ENCODE data around the gene DIAPH1.

Gene DIAPH1

GRCh38 chr5:141628175-141628788, 9.5 kb upstream of the DIAPH1 start:
- H3K27ac ChIP-seq, result no peak overlapping the region
- H3K4me3 ChIP-seq, result no peak overlapping the region
- H3K4me1 ChIP-seq, result peaks cover 8 to 60% (median 17%) of the 10 kb centered on the region in 10 experiments; a peak in 17 of 20 replicates
- H3K4me2 ChIP-seq, result peak overlapping the region in 2 of 11 experiments; percentile 49 to 66; a peak in 2 of 22 replicates
- H3K9me3 ChIP-seq (replicated peaks in 1 of 11), result no peaks in the 10 kb centered on the region
- H3K36me3 ChIP-seq, result peaks cover 90 to 100% (median 97%) of the 10 kb centered on the region in 11 experiments
- no peaks in the 10 kb centered on the region for H3K27me3 ChIP-seq
- H3K9ac ChIP-seq, result no peak overlapping the region
- no peak for TF ChIP-seq Cebpa-rat (IDR thresholded peaks at IDR 0.05)
- H4K20me1 ChIP-seq, result peaks cover 7 to 61% (median 37%) of the 10 kb centered on the region in 11 experiments; a peak in 19 of 22 replicates

GRCh38 chr5:141623611-141624010, 4.8 kb upstream of the DIAPH1 start:
- peaks cover 0 to 21% (median 5%) of the 10 kb centered on the region in 11 experiments; a peak in 10 of 22 replicates for H4K20me1 ChIP-seq
- no peaks in the 10 kb centered on the region for H3K27me3 ChIP-seq
- H3K9me3 ChIP-seq (replicated peaks in 1 of 11), result no peaks in the 10 kb centered on the region
- H3K4me1 ChIP-seq, result peaks cover 4 to 80% (median 25%) of the 10 kb centered on the region in 10 experiments; a peak in 16 of 20 replicates
- H3K4me3 ChIP-seq, result no peak overlapping the region
- no peak for TF ChIP-seq Cebpa-rat (IDR thresholded peaks at IDR 0.05)
- peak overlapping the region in 8 of 11 experiments; percentile 24 to 79 (median 53); a peak in 15 of 22 replicates for H3K27ac ChIP-seq
- peak overlapping the region in 9 of 11 experiments; percentile 2 to 63 (median 27); a peak in 10 of 22 replicates for H3K9ac ChIP-seq
- H3K36me3 ChIP-seq, result peaks cover 77 to 93% (median 87%) of the 10 kb centered on the region in 11 experiments
- peak overlapping the region in 8 of 11 experiments; percentile 4 to 89 (median 76); a peak in 13 of 22 replicates for H3K4me2 ChIP-seq

GRCh38 chr5:141623186-141623585, 4.4 kb upstream of the DIAPH1 start:
- H3K27ac ChIP-seq, result peak overlapping the region in 8 of 11 experiments; percentile 39 to 79 (median 64); a peak in 15 of 22 replicates
- H3K9ac ChIP-seq, result peak overlapping the region in 9 of 11 experiments; percentile 2 to 64 (median 44); a peak in 13 of 22 replicates

GRCh38 chr5:141618030-141618803, 583 bp downstream of the DIAPH1 start:
- Histone ChIP-seq H3K9ac (peak overlapping the region; percentile 88 to 98 (median 97)), H4K20me1 (peaks cover 0 to 51% (median 24%) of the 10 kb centered on the region in 11 experiments; a peak in 14 of 22 replicates), H3K4me3 (peak overlapping the region; percentile 77 to 99 (median 96)), H3K27ac (peak overlapping the region; percentile 73 to 95 (median 94)), H3K4me1 (peaks cover 35 to 76% (median 44%) of the 10 kb centered on the region in 10 experiments), H3K27me3 (no peaks in the 10 kb centered on the region), H3K9me3 (replicated peaks in 1 of 11) (no peaks in the 10 kb centered on the region), H3K4me2 (peak overlapping the region; percentile 76 to 95 (median 89)), H3K36me3 (peaks cover 31 to 74% (median 43%) of the 10 kb centered on the region in 11 experiments)
- TF ChIP-seq Cebpa-rat (IDR thresholded peaks at IDR 0.05), result no peak

More at GRCh38 chr5:141623186-141623585, 4.4 kb upstream of the DIAPH1 start:
- H3K4me3 ChIP-seq, result no peak overlapping the region
- no peaks in the 10 kb centered on the region for H3K9me3 ChIP-seq (replicated peaks in 1 of 11)
- peaks cover 4 to 76% (median 25%) of the 10 kb centered on the region in 10 experiments; a peak in 16 of 20 replicates for H3K4me1 ChIP-seq
- no peaks in the 10 kb centered on the region for H3K27me3 ChIP-seq
- H3K36me3 ChIP-seq, result peaks cover 73 to 89% (median 83%) of the 10 kb centered on the region in 11 experiments
- no peak for TF ChIP-seq Cebpa-rat (IDR thresholded peaks at IDR 0.05)
- H4K20me1 ChIP-seq, result peaks cover 0 to 16% (median 4%) of the 10 kb centered on the region in 11 experiments; a peak in 10 of 22 replicates
- peak overlapping the region in 8 of 11 experiments; percentile 4 to 89 (median 76); a peak in 13 of 22 replicates for H3K4me2 ChIP-seq

DNA sequence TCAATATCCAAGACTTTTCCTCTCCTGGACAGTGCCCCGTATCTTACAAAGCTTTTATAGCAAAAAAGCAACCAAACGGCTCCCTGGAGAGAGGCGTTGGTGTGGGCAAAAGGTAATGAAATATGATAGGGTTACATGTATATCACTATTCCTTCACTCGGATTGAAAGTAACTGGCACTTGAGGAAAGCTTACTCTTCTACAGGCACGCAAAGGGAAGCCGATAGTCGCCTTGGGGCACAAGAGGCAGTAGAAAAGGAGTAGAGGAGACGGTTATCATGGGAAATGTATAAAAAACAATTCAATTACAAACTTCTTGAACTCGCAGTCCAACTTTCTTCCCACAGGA, 1.1 kb downstream of the DIAPH1 start:
- Histone ChIP-seq H3K4me2 (peak overlapping the region; percentile 76 to 95 (median 89)), H3K9me3 (replicated peaks in 1 of 11) (no peaks in the 10 kb centered on the region), H3K27ac (peak overlapping the region; percentile 73 to 95 (median 94); a peak in 21 of 22 replicates), H4K20me1 (peaks cover 0 to 56% (median 24%) of the 10 kb centered on the region in 11 experiments; a peak in 14 of 22 replicates), H3K9ac (peak overlapping the region; percentile 88 to 98 (median 97)), H3K27me3 (no peaks in the 10 kb centered on the region), H3K4me1 (peaks cover 39 to 76% (median 45%) of the 10 kb centered on the region in 10 experiments), H3K4me3 (peak overlapping the region; percentile 77 to 99 (median 96)), H3K36me3 (peaks cover 28 to 74% (median 42%) of the 10 kb centered on the region in 11 experiments)
- TF ChIP-seq Cebpa-rat (IDR thresholded peaks at IDR 0.05), result no peak

DNA sequence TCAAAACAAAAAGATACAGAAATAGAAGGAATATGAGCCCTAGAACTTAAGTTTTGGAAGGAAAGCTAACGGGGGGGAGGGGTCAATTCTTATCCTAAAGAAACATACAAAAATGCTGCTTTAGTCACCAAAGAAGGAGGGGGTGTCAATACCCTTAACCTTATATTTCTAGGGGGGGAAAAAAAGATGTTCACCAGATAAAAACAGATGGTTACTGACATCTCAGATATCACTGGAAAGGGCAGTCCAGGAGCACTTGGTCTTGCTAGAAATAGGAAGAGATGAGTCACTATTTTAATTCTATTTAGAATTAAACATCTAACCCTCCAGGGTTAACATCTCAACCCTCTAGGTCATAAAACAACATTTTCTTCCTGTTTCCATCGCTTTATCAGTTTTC, 1.7 kb downstream of the DIAPH1 start:
- Histone ChIP-seq H3K9ac (peak overlapping the region; percentile 88 to 98 (median 97)), H3K27ac (peak overlapping the region; percentile 73 to 95 (median 94); a peak in 20 of 22 replicates)

DNA sequence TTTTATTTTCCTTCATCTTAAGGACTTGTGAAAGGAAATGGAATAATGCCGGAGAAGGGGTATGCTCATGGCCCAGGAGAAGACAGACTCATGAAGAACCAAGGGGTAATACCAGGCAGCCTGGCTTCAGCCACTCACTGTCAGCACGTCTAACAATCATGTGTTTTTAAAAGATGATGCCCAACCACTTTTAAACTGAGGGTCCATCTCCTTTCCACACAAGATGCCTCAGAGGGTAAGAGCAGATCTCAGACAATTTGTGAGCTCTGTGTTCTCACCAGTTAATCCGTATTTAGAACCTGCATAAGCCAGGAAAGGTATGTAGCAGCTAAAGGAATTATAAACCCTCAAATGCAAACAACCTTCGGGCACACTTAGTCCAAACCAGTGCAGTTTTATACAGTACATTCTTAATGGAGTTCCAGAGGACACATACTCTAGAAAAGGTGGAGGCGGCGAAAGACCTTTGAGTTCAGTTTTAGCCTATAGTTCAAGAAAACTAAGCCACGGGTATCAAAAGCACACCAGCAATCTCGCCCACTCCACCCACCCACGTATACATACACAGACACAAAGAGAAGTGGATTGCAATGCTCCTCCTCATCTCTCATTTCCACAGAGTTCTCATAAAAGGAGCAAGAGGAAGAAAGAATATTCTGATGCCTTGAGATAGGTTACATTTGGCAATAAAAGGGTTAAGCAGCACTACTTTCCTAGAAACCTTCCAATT, 2.6 kb downstream of the DIAPH1 start:
- Histone ChIP-seq H3K4me3 (peak overlapping the region; percentile 77 to 99 (median 96)), H3K36me3 (peaks cover 15 to 74% (median 42%) of the 10 kb centered on the region in 11 experiments), H4K20me1 (peaks cover 0 to 57% (median 25%) of the 10 kb centered on the region in 11 experiments; a peak in 14 of 22 replicates), H3K9me3 (replicated peaks in 1 of 11) (peaks cover 0 to 8% (median 2%) of the 10 kb centered on the region in 11 experiments; a peak in 8 of 22 replicates), H3K9ac (peak overlapping the region; percentile 88 to 98 (median 97); a peak in 21 of 22 replicates), H3K27me3 (no peaks in the 10 kb centered on the region), H3K4me1 (peaks cover 49 to 76% (median 59%) of the 10 kb centered on the region in 10 experiments), H3K27ac (peak overlapping the region in 10 of 11 experiments; percentile 85 to 95 (median 94); a peak in 19 of 22 replicates), H3K4me2 (peak overlapping the region; percentile 76 to 95 (median 89))
- TF ChIP-seq Cebpa-rat (IDR thresholded peaks at IDR 0.05), result no peak

More for the DNA sequence above, 1.7 kb downstream of the DIAPH1 start:
- Histone ChIP-seq H3K4me1 (peaks cover 40 to 76% (median 49%) of the 10 kb centered on the region in 10 experiments), H3K4me2 (peak overlapping the region; percentile 76 to 95 (median 89)), H3K27me3 (no peaks in the 10 kb centered on the region), H3K4me3 (peak overlapping the region; percentile 77 to 99 (median 96)), H4K20me1 (peaks cover 0 to 57% (median 25%) of the 10 kb centered on the region in 11 experiments; a peak in 14 of 22 replicates), H3K9me3 (replicated peaks in 1 of 11) (no peaks in the 10 kb centered on the region), H3K36me3 (peaks cover 25 to 74% (median 42%) of the 10 kb centered on the region in 11 experiments)
- no peak for TF ChIP-seq Cebpa-rat (IDR thresholded peaks at IDR 0.05)
